DMS 273 (cell line): ENCODE measurements around the gene CPT1B.
A peak's percentile ranks its signal among the peaks of the same experiment; 100 is the strongest.

ENCODE experiments used
- DNase-seq: peaks from one replicate; lab custom pipeline; 2025; ENCODE audit not compliant: unreplicated experiment; lab: John Stamatoyannopoulos, UW

The CPT1B gene

DNA sequence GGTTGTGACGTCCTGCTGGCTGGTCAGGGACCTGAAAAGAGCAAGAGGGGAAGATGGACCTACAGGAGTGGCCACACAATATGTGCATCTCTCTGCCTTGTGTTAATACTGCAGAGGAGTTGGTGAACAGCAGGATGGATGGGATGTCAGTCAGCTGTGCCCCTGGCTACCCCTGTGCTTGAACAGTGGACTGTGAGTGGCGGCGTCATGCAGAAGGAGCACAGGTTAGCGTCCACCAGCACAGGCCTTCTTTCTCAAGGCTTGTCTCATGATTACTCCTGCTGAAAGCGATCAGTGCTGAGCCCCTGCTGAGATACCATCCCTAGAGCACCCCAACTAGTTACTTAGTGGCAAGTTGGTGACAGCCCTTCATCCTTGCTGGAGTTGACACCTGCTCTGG lies 8.2 kb upstream of the CPT1B start:
- no peak for DNase-seq

DNA sequence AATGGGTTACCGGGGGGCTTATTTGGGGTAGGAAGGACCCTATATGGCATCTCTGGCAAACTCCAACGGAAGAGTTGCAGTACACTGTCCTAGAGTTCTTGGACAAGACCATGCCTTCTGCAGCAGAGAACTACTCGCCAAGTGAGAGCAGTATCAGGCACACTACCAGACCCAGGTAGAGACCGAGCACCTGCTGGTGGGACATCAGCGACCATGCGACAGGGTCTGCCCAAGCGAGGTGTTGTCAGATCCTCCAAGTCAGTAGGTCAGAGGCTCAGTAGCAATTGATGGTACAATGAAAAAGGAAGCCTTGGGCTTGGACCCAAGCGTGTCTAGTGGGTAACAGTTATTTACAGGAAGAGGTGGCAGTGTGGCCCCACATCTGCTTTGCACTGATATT lies 7.6 kb upstream of the CPT1B start:
- no peak for DNase-seq

DNA sequence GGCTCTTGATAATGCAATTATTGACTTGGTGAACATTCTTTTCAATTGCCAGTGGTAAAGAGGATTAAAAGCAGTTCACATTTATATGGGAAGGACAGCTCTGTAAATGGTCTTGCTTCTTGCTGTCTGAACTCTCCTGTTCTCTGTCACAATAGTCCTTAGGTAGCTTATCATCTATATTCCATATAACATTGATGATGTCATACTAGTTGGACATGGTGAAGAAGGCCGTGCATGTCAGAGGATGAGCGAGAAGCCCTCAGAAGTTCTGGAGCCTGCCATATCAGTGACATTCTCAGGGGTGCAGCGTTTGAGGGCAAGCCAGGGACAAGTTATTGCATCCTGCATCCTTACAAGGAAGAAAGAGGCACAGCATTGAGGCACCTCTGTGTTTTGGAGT lies 7.0 kb upstream of the CPT1B start:
- no peak for DNase-seq

DNA sequence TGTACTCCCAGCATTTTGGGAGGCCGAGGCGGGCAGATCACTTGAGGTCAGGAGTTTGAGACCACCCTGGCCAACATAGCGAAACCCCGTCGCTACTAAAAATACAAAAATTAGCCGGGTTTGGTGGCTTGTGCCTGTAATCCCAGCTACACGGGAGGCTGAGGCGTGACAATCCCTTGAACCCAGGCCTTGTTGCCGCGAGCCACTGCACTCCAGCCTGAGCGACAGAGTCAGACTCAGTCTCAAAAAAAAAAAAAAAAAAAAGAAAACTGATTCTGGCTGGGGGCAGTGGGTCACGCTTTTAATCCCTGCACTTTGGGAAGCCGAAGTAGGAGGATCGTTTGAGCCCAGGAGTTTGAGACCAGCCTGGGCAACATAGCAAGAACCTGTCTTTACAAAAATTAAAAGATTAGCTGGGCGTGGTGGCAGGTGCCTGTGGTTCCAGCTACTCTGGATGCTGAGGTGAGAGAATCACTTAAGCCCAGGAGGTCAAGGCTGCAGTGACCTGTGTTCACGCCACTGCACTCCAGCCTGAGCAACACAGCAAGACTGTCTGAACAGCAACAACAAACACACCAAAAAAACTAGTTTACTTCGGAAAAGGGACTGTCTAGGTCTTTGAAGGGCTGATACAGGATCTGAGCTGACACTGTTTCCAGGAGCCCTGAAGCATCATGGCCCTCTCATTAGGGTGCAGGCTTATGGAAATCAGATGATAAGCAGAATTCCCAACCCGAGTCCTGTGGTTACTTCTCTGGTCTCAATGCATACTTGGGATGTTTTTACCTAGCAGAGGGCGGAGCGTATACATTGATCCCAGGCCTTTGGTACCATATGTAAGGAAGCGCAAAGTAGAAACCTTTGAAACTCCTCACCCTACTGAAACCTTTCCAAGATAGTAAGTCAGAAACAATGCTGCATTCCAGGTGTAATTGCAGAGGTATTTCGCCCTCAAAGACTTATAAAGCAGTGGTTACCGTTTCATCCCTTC lies 6.2 kb upstream of the CPT1B start:
- DNase-seq, result no peak

DNA sequence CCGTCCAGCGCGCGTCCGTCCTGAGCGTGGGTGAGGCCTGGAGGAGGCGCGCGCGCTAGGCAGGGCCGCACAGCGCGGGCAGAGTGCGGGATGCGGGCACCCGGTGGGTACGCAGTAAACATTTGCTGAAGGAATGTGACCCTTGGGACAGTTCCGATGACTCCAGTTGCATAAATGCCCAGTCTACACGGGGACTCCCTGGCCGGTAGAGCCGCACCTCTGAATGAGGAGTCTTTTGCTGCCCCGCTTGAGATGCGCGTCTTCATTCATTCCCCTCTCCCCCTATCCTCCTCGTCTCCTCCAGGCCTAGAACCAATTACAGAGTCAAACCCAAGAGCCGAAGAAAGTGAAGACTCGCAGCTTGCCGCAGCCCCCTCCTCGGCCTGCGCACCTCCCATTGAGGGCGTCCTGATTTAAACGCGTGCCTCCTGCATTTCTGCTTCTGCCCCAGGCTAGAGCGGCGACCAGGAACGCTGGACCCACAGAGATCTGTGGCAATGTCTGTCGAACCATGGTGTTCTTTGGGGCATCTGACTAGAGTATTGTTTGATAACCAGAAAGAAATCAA lies 5.2 kb upstream of the CPT1B start:
- no peak for DNase-seq

DNA sequence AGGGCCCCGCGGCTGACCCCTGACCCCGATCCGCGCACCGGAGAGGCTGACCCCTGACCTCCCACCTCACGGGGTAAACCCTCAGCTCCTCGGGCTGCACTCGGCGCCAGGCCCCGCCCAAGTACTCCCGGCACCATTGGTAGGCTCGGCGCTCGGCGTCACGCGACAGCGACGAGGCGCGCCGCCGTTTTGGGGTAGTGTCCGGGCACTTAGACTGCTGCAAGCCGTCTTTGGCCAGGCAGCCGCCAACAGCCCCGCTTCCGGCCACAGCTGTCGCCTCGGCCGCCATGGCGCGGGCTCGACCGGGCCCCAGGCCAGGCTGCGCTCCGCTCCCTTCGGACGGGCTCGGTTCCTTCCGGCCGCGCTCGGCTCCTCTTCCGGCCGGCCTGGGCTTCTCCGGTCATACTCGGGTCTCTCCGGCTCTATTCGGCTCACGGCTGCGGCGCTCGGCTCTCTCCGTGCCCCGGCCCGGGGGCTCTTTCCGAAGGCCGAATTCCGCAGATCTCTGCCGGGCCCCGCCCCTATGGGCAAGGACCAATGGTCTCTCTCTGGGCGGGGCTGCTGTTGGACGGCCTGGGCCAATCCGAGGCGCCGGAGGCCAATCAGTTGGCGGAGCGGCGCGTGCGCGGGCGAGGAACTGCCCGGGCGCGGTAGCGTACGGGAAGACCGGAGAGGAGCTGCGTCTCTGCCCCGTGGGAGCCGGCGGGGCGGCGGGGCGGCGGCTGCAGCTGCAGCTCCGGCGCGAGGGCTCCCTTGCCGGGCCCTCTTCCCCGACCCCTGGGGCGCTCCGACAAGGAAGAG lies 4.5 kb upstream of the CPT1B start, which contains the start of gene CHKB:
Gene CHKB (minus strand): TSS at position 357 of the 801 bp plus-strand sequence. CDS start 68 bp downstream, at position 289.
- DNase-seq, result peak; percentile 98

DNA sequence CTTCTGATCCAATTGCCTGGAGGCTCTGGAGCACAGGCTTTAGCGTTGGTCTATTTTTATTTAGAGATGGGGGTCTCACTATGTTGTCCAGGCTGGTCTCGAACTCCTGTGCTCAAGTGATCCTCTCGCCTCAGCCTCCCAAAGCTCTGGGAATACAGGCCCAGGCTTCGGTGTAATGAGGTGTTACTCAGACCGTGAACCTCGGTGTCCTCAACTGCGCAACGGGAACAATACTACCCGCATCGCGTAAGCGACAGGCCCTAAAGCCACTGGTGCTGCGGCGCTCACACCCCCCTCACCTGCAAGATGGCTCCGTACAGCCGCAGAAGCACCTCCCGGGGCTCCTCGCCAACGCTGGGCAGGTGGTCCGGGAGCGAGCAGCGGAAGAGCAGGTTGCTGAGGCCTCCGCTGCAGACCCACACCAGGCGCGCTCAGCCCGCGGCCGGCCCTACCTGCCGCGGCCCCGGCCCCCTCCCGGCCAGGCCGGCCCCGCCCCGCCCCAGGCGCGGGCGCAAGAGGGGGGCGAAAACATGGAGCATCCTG lies 3.8 kb upstream of the CPT1B start:
- DNase-seq, result peak; percentile 66

DNA sequence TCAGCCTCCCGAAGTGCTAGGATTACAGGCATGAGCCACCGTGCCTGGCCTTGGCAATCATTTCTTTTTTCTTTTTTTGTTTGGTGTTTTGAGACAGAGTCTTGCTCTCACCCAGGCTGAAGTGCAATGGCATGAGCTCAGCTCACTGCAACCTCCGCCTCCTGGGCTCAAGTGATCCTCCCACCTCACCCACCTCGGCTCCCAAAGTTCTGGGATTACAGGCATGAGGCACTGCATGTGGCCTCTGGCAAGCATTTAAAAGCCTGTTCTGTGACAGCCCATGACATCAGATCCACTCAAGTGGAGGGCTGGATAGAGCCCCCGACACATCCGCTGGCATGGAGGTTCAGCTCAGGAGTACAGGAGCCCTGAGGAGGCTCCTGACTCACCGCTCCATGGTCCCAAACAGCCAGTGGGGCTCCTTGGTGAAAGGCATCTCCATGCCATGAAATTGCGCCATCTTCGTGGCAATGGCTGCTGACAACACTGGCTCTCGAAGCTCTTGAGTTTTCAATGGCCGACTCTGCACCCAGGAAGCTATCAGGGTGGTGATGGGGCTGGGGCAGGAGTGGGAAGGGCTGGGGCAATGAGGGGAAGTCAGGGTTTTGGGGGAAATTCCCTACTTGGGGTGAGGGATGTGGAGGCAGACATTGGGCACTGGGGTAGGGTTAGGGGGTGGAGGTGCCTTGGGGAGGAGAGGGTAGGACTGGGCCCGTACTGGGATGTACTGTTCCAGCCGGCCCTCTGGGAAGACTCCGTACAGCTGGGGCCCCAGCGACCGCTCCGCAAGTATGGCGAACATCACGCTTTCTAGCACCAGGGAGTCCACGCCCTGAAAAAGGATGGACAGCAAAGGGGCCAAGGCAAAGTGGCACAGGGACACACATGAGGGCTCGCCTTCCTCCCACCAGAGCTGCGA lies 3.1 kb upstream of the CPT1B start:
- DNase-seq, result no peak

DNA sequence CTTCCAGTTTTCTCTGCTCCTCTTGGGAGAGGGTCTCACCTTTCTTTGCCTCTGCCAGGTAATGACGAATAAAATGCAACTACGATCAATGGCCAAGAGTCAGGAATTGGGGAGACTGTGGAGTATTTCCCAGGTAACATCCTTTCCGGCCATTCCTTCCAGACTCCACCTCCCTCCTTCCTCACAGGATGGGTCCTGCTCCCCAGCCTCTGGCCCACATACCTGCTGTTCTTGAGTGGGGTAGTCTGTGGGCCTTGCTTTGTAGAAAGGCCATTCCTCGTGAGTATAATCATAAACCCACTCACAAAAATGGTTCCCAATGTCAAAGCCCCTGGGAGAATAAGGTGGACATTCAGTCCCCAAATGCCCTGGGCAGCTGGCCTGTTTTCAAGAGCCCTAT lies 1.5 kb upstream of the CPT1B start:
- no peak for DNase-seq

DNA sequence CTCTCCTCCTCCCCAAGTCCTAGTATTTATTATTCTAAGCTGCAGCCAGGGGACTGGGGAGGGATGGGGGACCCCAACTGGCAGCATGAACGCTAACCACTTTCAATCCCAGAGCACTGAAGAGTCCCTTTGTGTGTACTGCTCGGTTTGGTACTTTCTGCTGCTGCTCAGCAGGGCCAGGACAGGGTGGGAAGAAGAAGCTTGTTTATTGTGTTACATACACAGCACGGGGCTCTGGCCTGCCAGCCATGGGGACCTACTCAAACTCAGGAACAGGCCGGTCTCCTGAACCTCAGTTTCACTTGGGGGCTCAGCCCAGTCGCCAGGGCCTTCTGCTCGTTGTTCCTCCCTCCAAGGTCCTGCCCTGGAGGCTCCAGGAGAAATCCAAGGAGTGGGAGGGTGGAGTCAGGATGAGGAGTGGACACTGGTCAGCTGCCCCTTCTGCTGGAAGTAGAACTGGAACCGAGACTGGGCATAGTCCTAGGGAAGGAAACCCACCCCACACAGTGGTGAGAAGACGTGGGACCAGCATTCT lies 616 bp upstream of the CPT1B start:
- DNase-seq, result no peak

DNA sequence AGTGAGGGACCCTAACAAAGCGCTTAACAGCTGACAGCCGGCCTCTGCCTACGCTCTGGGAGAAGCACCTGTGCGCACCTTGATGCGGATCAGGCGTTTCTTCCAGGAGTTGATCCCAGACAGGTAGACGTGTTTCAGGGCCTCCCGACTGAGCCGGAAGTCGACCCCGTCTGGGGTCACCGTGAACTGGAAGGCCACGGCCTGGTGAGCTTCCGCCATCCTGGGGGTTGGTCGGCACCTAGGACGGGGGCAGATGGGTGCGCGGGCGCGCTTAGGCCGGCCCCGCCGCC lies 585 bp downstream of the CPT1B start:
- no peak for DNase-seq

DNA sequence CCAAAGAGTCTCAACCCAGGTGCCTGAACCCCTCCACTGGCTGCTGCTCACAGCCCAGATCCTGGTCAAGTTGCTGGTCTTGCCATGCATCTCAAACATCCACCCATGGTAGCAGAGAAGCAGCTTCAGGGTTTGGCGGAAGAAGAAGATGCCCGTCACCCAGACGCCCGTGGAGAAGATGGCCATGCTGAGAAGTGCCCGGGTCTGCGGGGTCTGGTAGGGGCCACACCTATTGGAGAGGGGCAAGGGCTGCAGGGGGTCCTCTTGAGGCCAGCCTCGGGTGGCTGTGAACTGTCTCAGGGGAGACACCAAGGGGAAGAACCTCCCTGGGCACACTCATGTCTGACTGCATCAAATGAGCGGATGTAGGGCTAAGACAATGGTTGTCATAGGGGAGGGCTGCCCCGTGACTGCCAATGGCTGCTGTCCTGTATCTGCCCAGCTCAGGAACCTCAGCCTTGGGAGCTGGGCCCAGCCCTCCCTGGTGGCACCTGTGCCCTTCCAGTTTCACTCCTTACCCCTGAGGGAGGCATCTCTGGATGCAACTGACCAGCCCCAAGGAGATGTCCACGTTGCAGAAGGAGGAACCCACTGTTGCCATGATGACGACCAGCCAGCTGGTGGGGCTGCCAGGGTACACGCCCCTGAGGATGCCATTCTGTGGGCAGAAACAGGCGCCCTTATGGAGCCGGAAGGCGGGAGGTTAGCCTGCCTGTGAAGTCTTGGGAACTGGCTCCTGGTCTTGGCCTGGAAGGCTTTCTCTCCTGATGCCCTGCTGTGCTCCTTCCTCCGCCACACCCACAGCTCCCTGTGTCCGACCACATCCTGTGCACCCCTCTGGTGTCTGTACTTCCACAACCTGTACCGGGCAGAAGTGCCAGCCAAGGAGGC lies 1.2 kb downstream of the CPT1B start:
- DNase-seq, result no peak

DNA sequence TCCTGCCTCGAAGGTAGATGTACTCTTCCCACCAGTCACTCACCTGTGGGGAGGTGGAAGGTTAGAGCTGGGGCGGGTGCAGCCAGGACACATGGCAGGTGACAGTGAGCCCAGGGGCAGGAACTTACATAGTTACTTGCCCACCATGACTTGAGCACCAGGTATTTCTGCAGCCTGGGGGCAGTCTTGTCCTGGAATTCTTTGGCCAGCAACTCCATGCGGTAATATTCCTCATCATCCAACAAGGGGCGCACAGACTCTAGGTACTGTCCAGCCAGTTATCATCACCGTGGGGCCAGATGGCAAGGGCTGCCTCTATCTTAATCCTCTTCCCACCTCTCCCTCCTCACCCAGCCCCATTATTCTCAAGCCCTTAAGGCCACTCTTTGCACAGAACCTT lies 2.2 kb downstream of the CPT1B start:
- peak; percentile 81 for DNase-seq

DNA sequence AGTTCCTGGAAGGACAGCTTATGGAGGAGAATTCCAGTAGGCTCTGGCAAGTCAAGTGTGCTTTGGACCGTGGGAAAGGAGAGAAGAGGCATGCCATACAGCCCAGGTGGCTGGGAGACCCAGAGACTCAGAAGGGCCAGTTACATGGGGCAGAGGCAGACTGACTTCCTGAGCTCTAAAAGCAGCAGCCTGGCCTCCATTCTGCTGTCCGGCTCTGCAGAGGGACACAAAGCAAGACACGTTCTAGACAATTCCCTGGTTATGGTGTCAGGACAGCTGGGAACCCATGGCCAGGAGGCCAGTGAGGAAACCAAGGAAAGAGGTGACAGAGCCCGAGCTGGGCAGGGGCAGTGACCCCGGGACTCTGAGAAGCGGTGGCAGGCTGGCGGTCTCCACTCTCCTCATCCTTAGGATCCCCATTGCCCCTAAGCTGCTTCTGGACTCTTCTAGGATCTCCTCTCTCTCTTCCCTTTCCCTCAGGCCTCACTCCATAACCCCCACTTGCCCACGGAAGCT lies 2.7 kb downstream of the CPT1B start:
- DNase-seq, result no peak

DNA sequence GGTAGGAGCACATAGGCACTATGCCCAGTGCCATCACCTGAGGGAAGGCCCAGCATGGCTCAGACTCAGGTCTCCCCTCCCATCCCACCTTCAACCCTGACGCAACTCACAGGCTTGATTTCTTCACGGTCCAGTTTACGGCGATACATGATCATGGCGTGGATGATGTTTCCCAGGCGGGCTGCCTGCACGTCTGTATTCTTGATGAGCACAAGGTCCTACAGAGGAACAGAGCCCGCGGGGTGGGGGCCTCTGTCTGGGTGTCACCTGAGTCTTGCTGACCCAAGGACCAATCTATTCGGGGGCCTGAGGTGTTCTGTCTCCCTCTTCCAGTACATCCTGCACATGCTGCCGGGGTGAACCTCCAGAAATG lies 3.9 kb downstream of the CPT1B start:
- DNase-seq, result no peak

DNA sequence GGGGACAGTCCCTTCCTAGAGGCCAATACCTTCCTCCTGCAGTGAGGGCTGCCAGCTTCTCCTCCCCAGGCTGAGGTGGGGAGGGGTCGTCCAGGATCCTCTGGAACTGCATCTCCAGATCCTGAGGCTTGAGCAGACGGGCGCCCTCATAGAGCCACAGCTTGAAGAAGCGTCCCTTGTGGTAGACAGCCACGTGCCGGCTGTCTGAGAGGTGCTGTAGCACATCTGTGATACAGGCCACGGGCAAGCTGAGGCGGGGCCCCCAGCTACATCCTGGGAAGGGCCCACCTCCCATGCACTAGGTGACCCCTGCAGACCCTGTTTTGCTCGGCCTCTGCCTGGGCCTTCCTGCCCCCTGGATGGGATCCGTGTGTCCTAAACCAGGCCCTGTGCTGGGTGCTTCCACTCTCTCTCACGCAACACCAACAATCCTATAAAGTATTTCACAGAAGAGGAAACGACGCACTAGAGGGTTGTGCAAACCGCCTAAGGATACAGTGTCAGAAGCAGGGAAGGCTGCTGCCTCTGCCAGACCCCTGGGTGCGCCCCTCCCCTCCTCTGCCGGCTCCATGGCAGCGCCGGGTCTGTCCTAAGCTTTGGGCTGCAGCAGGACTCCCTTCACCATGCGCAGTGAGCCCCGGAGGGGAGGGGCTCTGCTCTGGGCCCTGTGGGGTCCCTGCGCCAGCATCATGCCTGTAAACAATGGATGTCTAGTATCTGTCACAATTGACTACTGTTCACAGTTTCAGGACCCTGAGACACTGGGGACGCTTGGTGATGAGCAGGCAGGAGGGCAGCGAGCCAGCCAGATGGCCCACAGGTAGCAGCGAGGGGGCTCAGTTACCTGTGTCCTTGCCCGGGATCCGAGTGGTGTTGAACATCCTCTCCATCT lies 4.5 kb downstream of the CPT1B start:
- no peak for DNase-seq

DNA sequence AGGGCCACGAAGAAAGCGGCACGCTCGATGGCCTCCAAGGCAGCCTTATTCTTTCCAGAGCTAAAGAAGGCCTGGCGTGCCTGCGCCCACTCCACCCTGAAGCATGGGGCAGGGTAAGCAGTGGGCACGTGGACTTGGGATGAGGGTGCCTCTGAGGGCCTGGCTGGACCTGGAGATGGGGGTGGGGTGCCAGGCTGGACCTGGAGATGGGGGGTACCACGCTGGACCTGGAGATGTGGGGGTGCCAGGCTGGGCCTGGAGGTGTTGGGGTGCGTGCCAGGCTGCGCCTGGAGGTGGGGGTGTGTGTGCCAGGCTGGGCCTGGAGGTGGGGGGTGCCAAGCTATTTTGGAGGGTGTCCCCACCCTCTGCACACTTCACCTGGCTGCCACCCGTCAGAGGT lies 5.3 kb downstream of the CPT1B start:
- DNase-seq, result no peak
